AG09309 (cell line): Measurements from ENCODE around the gene PRKN.

Source experiments
- DNase-seq: peaks from one replicate; pipeline ENCODE4 v3.0.0-alpha.2; 2010; ENCODE audit warnings: low read depth
- H3K4me3 ChIP-seq: 2 replicates; pipeline ENCODE4 v1.5.1; 2011; ENCODE audit warnings: mild to moderate bottlenecking, low read depth, low read length, moderate library complexity; ENCODE audit not compliant: control insufficient read depth
- CTCF ChIP-seq: IDR thresholded peaks from 2 replicates; pipeline ENCODE4 v1.5.1; 2011; ENCODE audit warnings: mild to moderate bottlenecking, low read depth, low read length, inconsistent platforms; ENCODE audit not compliant: insufficient read depth, control insufficient read depth; ENCODE audit errors: missing control alignments

PRKN gene

GRCh38 chr6:162125659-162126058 lies 601.9 kb downstream of the PRKN start:
- no peak overlapping the region for H3K4me3 ChIP-seq
- DNase-seq, result no peak
- TF ChIP-seq CTCF, result no peak

GRCh38 chr6:162124710-162125435 lies 602.7 kb downstream of the PRKN start:
- H3K4me3 ChIP-seq, result no peak overlapping the region
- no peak for DNase-seq
- no peak for TF ChIP-seq CTCF

- DNase-seq, result no peak
- no peak overlapping the region for H3K4me3 ChIP-seq
- TF ChIP-seq CTCF, result no peak
Observed at GRCh38 chr6:162123797-162124196, 603.8 kb downstream of the PRKN start.

GRCh38 chr6:162119341-162119740 lies 608.2 kb downstream of the PRKN start:
- no peak for TF ChIP-seq CTCF
- no peak for DNase-seq
- H3K4me3 ChIP-seq, result no peak overlapping the region

- H3K4me3 ChIP-seq, result no peak overlapping the region
- no peak for TF ChIP-seq CTCF
- no peak for DNase-seq
Observed at GRCh38 chr6:162118706-162119105, 608.9 kb downstream of the PRKN start.

GRCh38 chr6:162116902-162117525 lies 610.6 kb downstream of the PRKN start:
- H3K4me3 ChIP-seq, result no peak overlapping the region
- no peak for TF ChIP-seq CTCF
- DNase-seq, result no peak
